Measurements from ENCODE around the gene DAW1. TPM values are rescaled to one million over a fixed set of nuclear protein-coding genes. Genes with fewer than 3 reads are reported as not detected.
"Not testable (repeated sequence)": the region's sequence is repeated elsewhere in the genome, so short reads cannot be mapped to it uniquely, and the experiment has no call there.

Gene DAW1
- total RNA-seq, 4 donors from 2014 or later: not detected

- no peaks in the 10 kb centered on the region for H3K4me1 ChIP-seq
- 82 to 88% methylated on average over 6 of the region's 6 CpGs for WGBS, 2 donors
- TF ChIP-seq POLR2A (IDR thresholded peaks at IDR 0.05): no peak
- no peak for TF ChIP-seq CTCF (IDR thresholded peaks at IDR 0.05)
- H3K9me3 ChIP-seq: no peaks in the 10 kb centered on the region
- H3K27me3 ChIP-seq: no peaks in the 10 kb centered on the region
- H3K36me3 ChIP-seq: no peaks in the 10 kb centered on the region
- no peak for DNase-seq
- intact Hi-C loops (cut with DNase I): no loop called here
- H3K27ac ChIP-seq: no peak overlapping the region
- no peak overlapping the region for H3K4me3 ChIP-seq (replicated peaks in 1 of 3)
Observed at GRCh38 chr2:227932001-227932400, 60.6 kb downstream of the DAW1 start.

- DNase-seq: no peak
- no peaks in the 10 kb centered on the region for H3K36me3 ChIP-seq
- no peak overlapping the region for H3K27ac ChIP-seq
- H3K27me3 ChIP-seq: no peaks in the 10 kb centered on the region
- H3K4me1 ChIP-seq: no peaks in the 10 kb centered on the region
- intact Hi-C loops (cut with DNase I): no loop called here
- 58 to 75% methylated on average over 2 of the region's 2 CpGs for WGBS, 2 donors
- TF ChIP-seq POLR2A (IDR thresholded peaks at IDR 0.05): no peak
- no peak for TF ChIP-seq CTCF (IDR thresholded peaks at IDR 0.05)
- H3K4me3 ChIP-seq (replicated peaks in 1 of 3): no peak overlapping the region
- H3K9me3 ChIP-seq: no peaks in the 10 kb centered on the region
Observed at GRCh38 chr2:227932403-227932802, 61.0 kb downstream of the DAW1 start.

- intact Hi-C loops (cut with DNase I): no loop called here
- DNase-seq: no peak
- no peak overlapping the region for H3K27ac ChIP-seq
- H3K4me1 ChIP-seq: no peaks in the 10 kb centered on the region
- H3K36me3 ChIP-seq: no peaks in the 10 kb centered on the region
- H3K27me3 ChIP-seq: no peaks in the 10 kb centered on the region
- no peak overlapping the region for H3K4me3 ChIP-seq (replicated peaks in 1 of 3)
- no peaks in the 10 kb centered on the region for H3K9me3 ChIP-seq
- TF ChIP-seq POLR2A (IDR thresholded peaks at IDR 0.05) (no peak), CTCF (IDR thresholded peaks at IDR 0.05) (no peak)
- WGBS, 2 donors: 80 to 81% methylated on average over 1 of the region's 1 CpG
Observed at GRCh38 chr2:227933884-227934283, 62.5 kb downstream of the DAW1 start.

- H3K4me3 ChIP-seq (replicated peaks in 1 of 3); H3K27ac ChIP-seq; intact Hi-C loops (cut with DNase I); H3K36me3 ChIP-seq; H3K9me3 ChIP-seq; H3K27me3 ChIP-seq; H3K4me1 ChIP-seq; DNase-seq: not testable (repeated sequence)
- WGBS, 2 donors: 26 to 55% methylated on average over 7 of the region's 7 CpGs
Observed at GRCh38 chr2:227936249-227936648, 64.8 kb downstream of the DAW1 start.

DNA sequence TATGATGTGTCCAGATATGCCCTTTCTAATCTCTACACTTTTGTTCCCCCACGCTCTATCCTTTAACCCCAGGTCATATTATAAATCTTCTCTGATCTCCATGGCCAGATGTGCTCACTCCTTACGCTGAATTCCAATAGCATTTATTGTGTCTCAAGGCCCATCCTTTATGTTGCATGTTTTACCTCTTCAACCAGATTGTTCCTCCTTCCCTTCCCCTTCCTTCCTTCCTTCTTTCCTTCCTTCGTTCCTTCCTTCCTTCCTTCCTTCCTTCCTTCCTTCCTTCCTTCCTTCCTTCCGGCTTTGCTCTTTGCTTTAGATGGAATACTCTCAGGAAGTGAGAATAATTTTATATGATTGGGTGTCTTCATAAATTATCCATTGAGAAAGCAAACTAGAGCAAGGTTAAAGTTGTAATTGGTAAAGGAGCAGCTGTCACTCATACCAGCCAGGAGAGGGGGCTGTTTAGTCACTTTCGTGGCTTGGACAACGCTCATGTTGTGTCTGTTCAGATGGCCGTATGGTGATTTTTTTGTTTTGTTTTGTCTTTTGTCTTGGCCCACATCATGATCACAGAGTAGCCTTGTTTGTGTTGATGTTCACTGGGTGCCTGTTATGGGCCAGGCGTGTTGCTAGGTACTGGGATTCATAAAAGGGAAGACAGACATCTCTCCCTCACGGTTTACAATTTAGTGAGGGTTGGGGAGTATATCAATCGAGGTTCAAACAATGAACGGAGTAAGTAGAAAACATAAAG, 68.0 kb downstream of the DAW1 start:
- no peaks in the 10 kb centered on the region for H3K4me1 ChIP-seq
- no peak overlapping the region for H3K27ac ChIP-seq
- H3K36me3 ChIP-seq: no peaks in the 10 kb centered on the region
- no peak for DNase-seq
- 51 to 55% methylated on average over 11 of the region's 11 CpGs for WGBS, 2 donors
- no peaks in the 10 kb centered on the region for H3K9me3 ChIP-seq
- no peak overlapping the region for H3K4me3 ChIP-seq (replicated peaks in 1 of 3)
- TF ChIP-seq CTCF (IDR thresholded peaks at IDR 0.05): peak in 1 of 6 experiments; percentile 8
- TF ChIP-seq POLR2A (IDR thresholded peaks at IDR 0.05): no peak
- intact Hi-C loops (cut with DNase I): no loop called here
- H3K27me3 ChIP-seq: no peaks in the 10 kb centered on the region

All from thyroid gland (tissue), 4 donors.